ENCODE results near the gene NCOA5. TPM values are rescaled to one million over a fixed set of nuclear protein-coding genes. Genes with fewer than 3 reads are reported as not detected.
A peak's percentile ranks its signal among the peaks of the same experiment; 100 is the strongest.

Gene NCOA5
- total RNA-seq, 2 experiments from 2014 or later: 24.5 to 36.9 TPM

GRCh38 chr20:46050444-46050843 is 39.3 kb downstream of the NCOA5 start:
- no peaks in the 10 kb centered on the region for H3K4me1 Mint-ChIP-seq
- no peaks in the 10 kb centered on the region for H3K9me3 Mint-ChIP-seq (ENCODE audit: low read depth)
- no peak overlapping the region for H3K27ac Mint-ChIP-seq
- DNase-seq (no peak), ATAC-seq (no peak)
- H3K36me3 Mint-ChIP-seq: no peaks in the 10 kb centered on the region
- no peak overlapping the region for H3K4me3 Mint-ChIP-seq
- CTCF ChIA-PET: no interaction called here
- peaks cover 12% of the 10 kb centered on the region for H3K27me3 Mint-ChIP-seq

- Mint-ChIP-seq H3K9me3 (ENCODE audit: low read depth) (no peaks in the 10 kb centered on the region), H3K27ac (no peak overlapping the region), H3K36me3 (no peaks in the 10 kb centered on the region), H3K27me3 (peaks cover 8% of the 10 kb centered on the region), H3K4me1 (no peaks in the 10 kb centered on the region), H3K4me3 (no peak overlapping the region)
- no peak for ATAC-seq
- CTCF ChIA-PET: no interaction called here
- no peak for DNase-seq
These were observed 39.9 kb downstream of the NCOA5 start for GRCh38 chr20:46049815-46050214.

DNA sequence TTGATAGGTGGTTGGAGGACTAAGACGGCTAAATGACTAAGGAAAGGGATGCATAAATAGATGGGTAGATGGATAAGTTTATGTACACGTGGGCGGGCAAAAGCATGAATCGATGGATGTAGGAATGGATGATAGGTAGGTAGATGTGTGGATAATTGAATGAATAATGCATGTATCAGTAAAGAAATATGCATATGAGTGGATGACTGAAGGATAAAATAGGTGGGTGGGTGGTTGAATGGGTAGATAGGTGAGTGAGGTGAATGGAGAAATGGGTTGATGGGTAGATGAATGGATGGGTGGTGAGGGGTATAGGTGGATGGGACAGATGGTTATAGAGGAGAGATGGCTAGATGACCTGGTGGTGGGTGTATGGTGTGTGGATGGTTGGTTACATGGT is 40.6 kb downstream of the NCOA5 start:
- no peak overlapping the region for H3K4me3 Mint-ChIP-seq
- H3K9me3 Mint-ChIP-seq (ENCODE audit: low read depth): no peaks in the 10 kb centered on the region
- DNase-seq (no peak), ATAC-seq (no peak)
- H3K27me3 Mint-ChIP-seq: peaks cover 9% of the 10 kb centered on the region
- CTCF ChIA-PET: no interaction called here
- H3K27ac Mint-ChIP-seq: no peak overlapping the region
- H3K36me3 Mint-ChIP-seq: no peaks in the 10 kb centered on the region
- H3K4me1 Mint-ChIP-seq: no peaks in the 10 kb centered on the region

- CTCF ChIA-PET: no interaction called here
- H3K4me3 Mint-ChIP-seq: no peak overlapping the region
- H3K27ac Mint-ChIP-seq: no peak overlapping the region
- no peak for ATAC-seq
- peaks cover 14% of the 10 kb centered on the region for H3K27me3 Mint-ChIP-seq
- DNase-seq: no peak
- no peaks in the 10 kb centered on the region for H3K36me3 Mint-ChIP-seq
- H3K9me3 Mint-ChIP-seq (ENCODE audit: low read depth): no peaks in the 10 kb centered on the region
- no peaks in the 10 kb centered on the region for H3K4me1 Mint-ChIP-seq
These were observed 41.9 kb downstream of the NCOA5 start for GRCh38 chr20:46047821-46048220.

- Mint-ChIP-seq H3K4me3 (no peak overlapping the region), H3K27me3 (peaks cover 16% of the 10 kb centered on the region), H3K36me3 (no peaks in the 10 kb centered on the region), H3K9me3 (ENCODE audit: low read depth) (no peaks in the 10 kb centered on the region), H3K4me1 (no peaks in the 10 kb centered on the region), H3K27ac (no peak overlapping the region)
- no peak for ATAC-seq
- CTCF ChIA-PET: no interaction called here
- no peak for DNase-seq
These were observed 43.0 kb downstream of the NCOA5 start for GRCh38 chr20:46046588-46047310.

- no peaks in the 10 kb centered on the region for H3K9me3 Mint-ChIP-seq (ENCODE audit: low read depth)
- H3K4me1 Mint-ChIP-seq: no peaks in the 10 kb centered on the region
- H3K36me3 Mint-ChIP-seq: no peaks in the 10 kb centered on the region
- ATAC-seq: no peak
- CTCF ChIA-PET: no interaction called here
- H3K27me3 Mint-ChIP-seq: peaks cover 20% of the 10 kb centered on the region
- no peak overlapping the region for H3K4me3 Mint-ChIP-seq
- no peak for DNase-seq
- no peak overlapping the region for H3K27ac Mint-ChIP-seq
These were observed 44.9 kb downstream of the NCOA5 start for GRCh38 chr20:46044896-46045295.

DNA sequence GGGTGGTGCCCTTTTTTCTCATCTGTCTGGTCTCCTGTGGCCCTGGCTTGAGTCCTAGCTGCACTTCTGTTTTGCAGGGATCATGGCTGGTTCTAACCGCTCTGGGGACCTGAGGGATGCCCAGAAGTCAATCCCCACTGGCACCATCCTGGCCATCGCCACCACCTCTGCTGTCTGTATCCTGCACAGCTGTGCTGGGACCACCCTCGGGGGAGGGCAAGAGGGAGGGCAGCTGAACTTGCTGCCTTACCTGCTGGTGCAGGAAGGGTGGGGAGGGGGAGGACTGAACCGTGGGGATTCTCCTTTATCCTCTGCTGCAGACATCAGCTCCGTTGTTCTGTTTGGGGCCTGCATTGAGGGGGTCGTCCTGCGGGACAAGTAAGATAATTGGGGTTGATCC is 46.2 kb downstream of the NCOA5 start:
- CTCF ChIA-PET: interaction anchor here (1.3 kb wide), 1 partner anchor 29 kb away, joined by 3 read pairs; no protein-coding TSS in a partner anchor

GRCh38 chr20:46040902-46041535 is 48.7 kb downstream of the NCOA5 start:
- H3K36me3 Mint-ChIP-seq: no peaks in the 10 kb centered on the region
- CTCF ChIA-PET: no interaction called here
- no peaks in the 10 kb centered on the region for H3K4me1 Mint-ChIP-seq
- DNase-seq: peak; percentile 66
- H3K4me3 Mint-ChIP-seq: no peak overlapping the region
- H3K27me3 Mint-ChIP-seq: peaks cover 17% of the 10 kb centered on the region
- no peak overlapping the region for H3K27ac Mint-ChIP-seq
- peak; percentile 68 for ATAC-seq
- no peaks in the 10 kb centered on the region for H3K9me3 Mint-ChIP-seq (ENCODE audit: low read depth)

More for the DNA sequence above, 46.2 kb downstream of the NCOA5 start:
- Mint-ChIP-seq H3K27ac (no peak overlapping the region), H3K9me3 (ENCODE audit: low read depth) (no peaks in the 10 kb centered on the region), H3K4me3 (no peak overlapping the region), H3K4me1 (no peaks in the 10 kb centered on the region), H3K27me3 (peaks cover 20% of the 10 kb centered on the region), H3K36me3 (no peaks in the 10 kb centered on the region)
- ATAC-seq: no peak
- no peak for DNase-seq

DNA sequence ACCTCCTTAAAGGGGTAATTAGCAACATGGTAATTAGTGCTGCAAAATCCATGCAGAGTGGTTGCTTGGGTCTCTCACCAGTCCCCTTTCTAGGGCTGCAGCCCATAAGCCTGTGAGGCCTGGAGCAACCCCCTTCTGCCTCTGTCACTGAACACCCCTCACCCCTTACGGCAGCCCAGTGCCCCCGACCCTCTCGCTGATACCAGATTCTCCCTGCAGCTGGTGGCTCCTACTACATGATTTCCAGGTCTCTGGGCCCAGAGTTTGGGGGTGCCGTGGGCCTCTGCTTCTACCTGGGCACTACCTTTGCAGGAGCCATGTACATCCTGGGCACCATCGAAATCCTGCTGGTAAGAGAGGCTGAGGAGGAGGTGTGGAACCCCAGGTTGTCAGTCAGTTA is 52.7 kb downstream of the NCOA5 start:
- H3K9me3 Mint-ChIP-seq (ENCODE audit: low read depth): no peaks in the 10 kb centered on the region
- no peaks in the 10 kb centered on the region for H3K36me3 Mint-ChIP-seq
- CTCF ChIA-PET: no interaction called here
- no peak for DNase-seq
- H3K4me3 Mint-ChIP-seq: no peak overlapping the region
- H3K27ac Mint-ChIP-seq: no peak overlapping the region
- ATAC-seq: no peak
- no peaks in the 10 kb centered on the region for H3K4me1 Mint-ChIP-seq
- H3K27me3 Mint-ChIP-seq: peaks cover 32% of the 10 kb centered on the region

GRCh38 chr20:46036370-46036769 is 53.4 kb downstream of the NCOA5 start:
- peaks cover 34% of the 10 kb centered on the region for H3K27me3 Mint-ChIP-seq
- CTCF ChIA-PET: no interaction called here
- no peak overlapping the region for H3K4me3 Mint-ChIP-seq
- no peaks in the 10 kb centered on the region for H3K9me3 Mint-ChIP-seq (ENCODE audit: low read depth)
- ATAC-seq: no peak
- no peak for DNase-seq
- no peaks in the 10 kb centered on the region for H3K4me1 Mint-ChIP-seq
- H3K36me3 Mint-ChIP-seq: no peaks in the 10 kb centered on the region
- no peak overlapping the region for H3K27ac Mint-ChIP-seq

- no peaks in the 10 kb centered on the region for H3K4me1 Mint-ChIP-seq
- H3K27me3 Mint-ChIP-seq: peaks cover 38% of the 10 kb centered on the region
- no peak for ATAC-seq
These were observed 54.0 kb downstream of the NCOA5 start for GRCh38 chr20:46035713-46036112.

DNA sequence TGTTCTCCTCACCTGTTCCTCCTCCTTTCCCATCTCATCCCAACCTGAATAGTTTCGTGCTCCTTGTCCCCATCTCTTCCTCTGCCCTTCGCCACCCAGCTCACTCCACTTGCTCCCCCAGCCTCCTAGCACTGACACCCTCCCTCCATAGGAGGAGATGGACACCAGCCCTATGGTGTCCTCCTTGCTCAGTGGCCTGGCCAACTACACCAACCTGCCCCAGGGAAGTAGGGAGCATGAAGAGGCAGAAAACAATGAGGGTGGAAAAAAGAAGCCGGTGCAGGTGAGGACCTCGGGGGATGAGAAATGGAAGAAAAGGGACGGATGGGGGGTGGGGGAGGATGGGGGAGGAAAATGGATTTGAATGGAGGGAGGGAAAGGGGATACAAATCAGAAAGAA is 54.5 kb downstream of the NCOA5 start:
- Mint-ChIP-seq H3K27me3 (peaks cover 40% of the 10 kb centered on the region), H3K9me3 (ENCODE audit: low read depth) (no peaks in the 10 kb centered on the region), H3K27ac (no peak overlapping the region), H3K36me3 (no peaks in the 10 kb centered on the region), H3K4me1 (no peaks in the 10 kb centered on the region), H3K4me3 (no peak overlapping the region)
- ATAC-seq (no peak), DNase-seq (no peak)
- CTCF ChIA-PET: no interaction called here

More at GRCh38 chr20:46035713-46036112, 54.0 kb downstream of the NCOA5 start:
- H3K9me3 Mint-ChIP-seq (ENCODE audit: low read depth): no peaks in the 10 kb centered on the region
- no peaks in the 10 kb centered on the region for H3K36me3 Mint-ChIP-seq
- no peak for DNase-seq
- H3K4me3 Mint-ChIP-seq: no peak overlapping the region
- no peak overlapping the region for H3K27ac Mint-ChIP-seq
- CTCF ChIA-PET: no interaction called here

GRCh38 chr20:46034039-46034438 is 55.7 kb downstream of the NCOA5 start:
- H3K36me3 Mint-ChIP-seq: no peaks in the 10 kb centered on the region
- peaks cover 49% of the 10 kb centered on the region for H3K27me3 Mint-ChIP-seq
- H3K4me1 Mint-ChIP-seq: no peaks in the 10 kb centered on the region
- ATAC-seq (no peak), DNase-seq (no peak)
- CTCF ChIA-PET: interaction anchor here (0.6 kb wide), 1 partner anchor 337 kb away, joined by 3 read pairs; no protein-coding TSS in a partner anchor
- no peak overlapping the region for H3K27ac Mint-ChIP-seq
- no peaks in the 10 kb centered on the region for H3K9me3 Mint-ChIP-seq (ENCODE audit: low read depth)
- H3K4me3 Mint-ChIP-seq: no peak overlapping the region

DNA sequence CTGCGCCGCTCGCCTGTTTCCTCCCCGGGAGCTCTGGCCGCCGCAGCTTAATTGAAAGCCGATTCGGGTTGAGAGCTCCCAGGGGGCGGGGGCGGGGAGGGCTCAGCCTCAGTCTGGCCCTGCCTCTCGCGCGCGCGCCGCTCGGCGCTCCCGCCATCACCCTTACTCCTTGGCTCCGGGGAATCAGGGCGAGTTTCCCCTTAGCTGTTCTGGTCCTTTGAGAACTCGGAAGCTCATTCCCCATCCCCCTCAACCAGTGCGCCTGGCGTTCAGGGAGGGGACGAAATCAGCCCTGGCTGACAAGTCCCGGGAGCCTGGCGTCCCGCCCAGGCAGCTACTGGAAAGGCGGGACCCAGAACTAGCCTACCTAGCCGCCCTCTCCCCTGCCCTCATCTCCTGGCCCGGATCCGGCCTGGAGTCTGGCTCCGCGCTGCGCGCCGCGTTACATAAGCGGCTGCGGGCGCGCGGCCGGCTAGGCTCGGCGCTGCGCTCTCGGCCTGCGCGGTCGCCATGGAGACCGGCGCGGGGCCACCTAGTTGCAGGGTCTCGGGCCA is 58.0 kb downstream of the NCOA5 start:
- Mint-ChIP-seq H3K27ac (no peak overlapping the region), H3K9me3 (ENCODE audit: low read depth) (no peaks in the 10 kb centered on the region), H3K4me1 (no peaks in the 10 kb centered on the region), H3K36me3 (no peaks in the 10 kb centered on the region), H3K27me3 (peaks cover 60% of the 10 kb centered on the region), H3K4me3 (no peak overlapping the region)
- ATAC-seq (no peak), DNase-seq (no peak)
- CTCF ChIA-PET: interaction anchor here (2.3 kb wide), 1 partner anchor 9 kb away, joined by 11 read pairs; no protein-coding TSS in a partner anchor
